GM13977 (cell line): ENCODE data around the gene SEMA6C.

Experiments
- DNase-seq: peaks from one replicate; pipeline ENCODE4 v3.0.0; 2012; ENCODE audit warnings: low spot score
- CTCF ChIP-seq: IDR thresholded peaks from 2 replicates; pipeline ENCODE4 v1.5.1; 2012; ENCODE audit warnings: mild to moderate bottlenecking, control low read depth; ENCODE audit not compliant: insufficient read depth; ENCODE audit errors: extremely low read depth, missing control alignments
- in situ Hi-C: fragments of 300-500 bp; cut with MboI; formaldehyde crosslinking; loops from one replicate; pipeline ENCODE4 v1.12.0; 2022; ENCODE audit warnings: low sequenced_read_pairs, low pct_unique_long_range_greater_than_20kb, mixed read lengths, inconsistent platforms; ENCODE audit not compliant: unreplicated experiment

SEMA6C gene

GRCh38 chr1:151187205-151187604 is 40.8 kb upstream of the SEMA6C start:
- in situ Hi-C loops = no loop called here
- DNase-seq = no peak

GRCh38 chr1:151184211-151184610 is 37.8 kb upstream of the SEMA6C start:
- no peak for DNase-seq
- in situ Hi-C loops = no loop called here

More at GRCh38 chr1:151187205-151187604, 40.8 kb upstream of the SEMA6C start:
- TF ChIP-seq CTCF = no peak

GRCh38 chr1:151176514-151177045 is 30.1 kb upstream of the SEMA6C start:
- DNase-seq = no peak
- no peak for TF ChIP-seq CTCF
- in situ Hi-C loops = no loop called here

More at GRCh38 chr1:151184211-151184610, 37.8 kb upstream of the SEMA6C start:
- no peak for TF ChIP-seq CTCF

- peak; percentile 42 for TF ChIP-seq CTCF
- in situ Hi-C loops = no loop called here
- DNase-seq = peak; percentile 55
Observed at GRCh38 chr1:151175863-151176262, 29.4 kb upstream of the SEMA6C start, which contains the start of gene TMOD4. TMOD4 (minus strand) TSS chr1:151175981; CDS start chr1:151174875, 1,106 bp downstream.

- in situ Hi-C loops = no loop called here
- no peak for DNase-seq
- TF ChIP-seq CTCF = no peak
Observed at GRCh38 chr1:151175041-151175741, 28.8 kb upstream of the SEMA6C start.

GRCh38 chr1:151171190-151171589 is 24.8 kb upstream of the SEMA6C start:
- TF ChIP-seq CTCF = no peak
- no peak for DNase-seq
- in situ Hi-C loops = no loop called here
